Measurements from ENCODE around the gene SCOC. TPM values are rescaled to one million over a fixed set of nuclear protein-coding genes. Genes with fewer than 3 reads are reported as not detected.

Gene SCOC
- total RNA-seq, 4 donors from 2014 or later: 39.8 to 64.4 (median 55.0) TPM

- WGBS: 86% methylated on average over 2 of the region's 2 CpGs
- DNase-seq (ENCODE audit: extremely low spot score): no peak
- no peaks in the 10 kb centered on the region for H3K4me1 ChIP-seq
- no peaks in the 10 kb centered on the region for H3K9me3 ChIP-seq
- H3K36me3 ChIP-seq: no peaks in the 10 kb centered on the region
- TF ChIP-seq CTCF (IDR thresholded peaks at IDR 0.05) (no peak), POLR2A (IDR thresholded peaks at IDR 0.05; ENCODE audit: low read depth) (no peak), POLR2AphosphoS5 (IDR thresholded peaks at IDR 0.05) (no peak), EP300 (IDR thresholded peaks at IDR 0.05) (no peak)
- intact Hi-C loops (cut with DNase I): no loop called here
- H3K4me3 ChIP-seq: no peak overlapping the region
- H3K27ac ChIP-seq (replicated peaks in 1 of 4): no peak overlapping the region
- no peaks in the 10 kb centered on the region for H3K27me3 ChIP-seq
Measured at GRCh38 chr4:140349816-140350215, 23.6 kb upstream of the SCOC start.

- Histone ChIP-seq H3K9me3 (no peaks in the 10 kb centered on the region), H3K27me3 (no peaks in the 10 kb centered on the region), H3K27ac (replicated peaks in 1 of 4) (no peak overlapping the region), H3K4me1 (no peaks in the 10 kb centered on the region), H3K4me3 (no peak overlapping the region), H3K36me3 (no peaks in the 10 kb centered on the region)
- DNase-seq (ENCODE audit: extremely low spot score): no peak
- intact Hi-C loops (cut with DNase I): no loop called here
- TF ChIP-seq POLR2A (IDR thresholded peaks at IDR 0.05; ENCODE audit: low read depth): no peak
- no peak for TF ChIP-seq POLR2AphosphoS5 (IDR thresholded peaks at IDR 0.05)
- TF ChIP-seq CTCF (IDR thresholded peaks at IDR 0.05): no peak
- no peak for TF ChIP-seq EP300 (IDR thresholded peaks at IDR 0.05)
- 90% methylated on average over 28 of the region's 28 CpGs for WGBS
Measured at GRCh38 chr4:140351093-140352075, 22.1 kb upstream of the SCOC start.

GRCh38 chr4:140353786-140354185, 19.7 kb upstream of the SCOC start:
- Histone ChIP-seq H3K4me3 (no peak overlapping the region), H3K27ac (replicated peaks in 1 of 4) (no peak overlapping the region), H3K27me3 (no peaks in the 10 kb centered on the region), H3K9me3 (no peaks in the 10 kb centered on the region), H3K36me3 (no peaks in the 10 kb centered on the region), H3K4me1 (no peaks in the 10 kb centered on the region)
- intact Hi-C loops (cut with DNase I): no loop called here
- no peak for DNase-seq (ENCODE audit: extremely low spot score)
- 57% methylated on average over 6 of the region's 6 CpGs for WGBS
- TF ChIP-seq CTCF (IDR thresholded peaks at IDR 0.05) (no peak), EP300 (IDR thresholded peaks at IDR 0.05) (no peak), POLR2A (IDR thresholded peaks at IDR 0.05; ENCODE audit: low read depth) (no peak), POLR2AphosphoS5 (IDR thresholded peaks at IDR 0.05) (no peak)

- no peak for TF ChIP-seq EP300 (IDR thresholded peaks at IDR 0.05)
- TF ChIP-seq POLR2A (IDR thresholded peaks at IDR 0.05; ENCODE audit: low read depth): no peak
- no peak for TF ChIP-seq POLR2AphosphoS5 (IDR thresholded peaks at IDR 0.05)
- no peak for TF ChIP-seq CTCF (IDR thresholded peaks at IDR 0.05)
- no peak overlapping the region for H3K4me3 ChIP-seq
- H3K36me3 ChIP-seq: no peaks in the 10 kb centered on the region
- no peaks in the 10 kb centered on the region for H3K9me3 ChIP-seq
- intact Hi-C loops (cut with DNase I): loop anchor here (5.0 kb wide), 1 partner anchor 257 kb away; no protein-coding TSS in a partner anchor
- H3K27ac ChIP-seq (replicated peaks in 1 of 4): no peak overlapping the region
- no peaks in the 10 kb centered on the region for H3K27me3 ChIP-seq
- 80% methylated on average over 1 of the region's 1 CpG for WGBS
- no peaks in the 10 kb centered on the region for H3K4me1 ChIP-seq
- no peak for DNase-seq (ENCODE audit: extremely low spot score)
Measured at GRCh38 chr4:140355288-140355687, 18.2 kb upstream of the SCOC start.
